Tibial artery (tissue), 4 donors: ENCODE measurements around the gene FAN1.

ENCODE experiments used
- DNase-seq, 2 donors: peaks; one replicate each; pipeline ENCODE4 v3.0.0-alpha.2; 2019
- H3K27ac ChIP-seq, 2 donors: fragments of 200-600 bp; sonication (generic) in 1 of 2; 1 replicate in 1 of 2; 2 replicates in 1 of 2; pipeline ENCODE4 v1.5.1; 2018 to 2019; ENCODE audit warnings: mild to moderate bottlenecking in 1 of 2
- H3K27me3 ChIP-seq, 2 donors: fragments of 200-600 bp; sonication (generic) in 1 of 2; one replicate each; pipeline versions ENCODE4 v1.5.1 to v1.6.0; 2016 to 2019
- H3K36me3 ChIP-seq, 3 donors: fragments of 200-600 bp; sonication (generic) in 2 of 3; one replicate each; pipeline ENCODE4 v1.5.1; 2016 to 2019; ENCODE audit warnings: mild to moderate bottlenecking in 2 of 3
- H3K4me1 ChIP-seq, 4 donors: fragments of 200-600 bp; sonication (generic) in 2 of 4; 1 replicate in 3 of 4; 2 replicates in 1 of 4; pipeline ENCODE4 v1.5.1; 2016 to 2019
- H3K4me3 ChIP-seq, 2 donors: fragments of 200-600 bp; sonication (generic) in 1 of 2; 1 replicate in 1 of 2; 2 replicates in 1 of 2; pipeline ENCODE4 v1.5.1; 2018 to 2019; ENCODE audit warnings: mild to moderate bottlenecking in 2 of 2
- H3K9me3 ChIP-seq, 3 donors: fragments of 200-600 bp; sonication (generic) in 1 of 3; one replicate each; pipeline ENCODE4 v1.5.1; 2016 to 2019
- CTCF ChIP-seq, 2 experiments: fragments of 200-600 bp in 1 of 2; fragments of 450-650 bp in 1 of 2; IDR thresholded peaks; one replicate each; pipeline ENCODE4 v1.5.1; 2017 to 2019; ENCODE audit warnings: antibody characterized with exemption in 2 of 2, mild to moderate bottlenecking in 1 of 2, moderate library complexity in 1 of 2
- intact Hi-C: fragments of 100-400 bp; cut with DNase I; formaldehyde crosslinking; loops from one replicate; pipeline ENCODE4 v1.15.0; 2023; ENCODE audit warnings: low total_unique reads

The FAN1 gene

GRCh38 chr15:30895461-30896210 is 8.1 kb upstream of the FAN1 start:
- no peaks in the 10 kb centered on the region for H3K36me3 ChIP-seq
- TF ChIP-seq CTCF (IDR thresholded peaks at IDR 0.05), result no peak
- intact Hi-C loops, result no loop called here
- H3K27ac ChIP-seq, result no peak overlapping the region
- H3K4me1 ChIP-seq, result no peaks in the 10 kb centered on the region
- DNase-seq, result no peak
- no peak overlapping the region for H3K4me3 ChIP-seq
- H3K9me3 ChIP-seq, result no peaks in the 10 kb centered on the region
- no peaks in the 10 kb centered on the region for H3K27me3 ChIP-seq

GRCh38 chr15:30896211-30896606 is 7.5 kb upstream of the FAN1 start:
- H3K27me3 ChIP-seq, result no peaks in the 10 kb centered on the region
- no peak overlapping the region for H3K27ac ChIP-seq
- H3K9me3 ChIP-seq, result no peaks in the 10 kb centered on the region
- DNase-seq, result no peak
- no peak for TF ChIP-seq CTCF (IDR thresholded peaks at IDR 0.05)
- H3K36me3 ChIP-seq, result no peaks in the 10 kb centered on the region
- no peaks in the 10 kb centered on the region for H3K4me1 ChIP-seq
- intact Hi-C loops, result no loop called here
- no peak overlapping the region for H3K4me3 ChIP-seq

- no peaks in the 10 kb centered on the region for H3K27me3 ChIP-seq
Measured at GRCh38 chr15:30901889-30902288, 1.8 kb upstream of the FAN1 start.

GRCh38 chr15:30904812-30905211 is 1.1 kb downstream of the FAN1 start:
- no peak overlapping the region for H3K27ac ChIP-seq
- TF ChIP-seq CTCF (IDR thresholded peaks at IDR 0.05), result no peak
- intact Hi-C loops, result no loop called here
- peaks cover 4 to 20% (median 10%) of the 10 kb centered on the region in 3 donors for H3K36me3 ChIP-seq
- DNase-seq, result no peak
- no peak overlapping the region for H3K4me3 ChIP-seq
- H3K9me3 ChIP-seq, result no peaks in the 10 kb centered on the region
- peaks cover 0 to 25% (median 13%) of the 10 kb centered on the region in 4 donors for H3K4me1 ChIP-seq
- no peaks in the 10 kb centered on the region for H3K27me3 ChIP-seq

More at GRCh38 chr15:30901889-30902288, 1.8 kb upstream of the FAN1 start:
- no peak for TF ChIP-seq CTCF (IDR thresholded peaks at IDR 0.05)
- peaks cover 0 to 20% (median 13%) of the 10 kb centered on the region in 4 donors for H3K4me1 ChIP-seq
- no peaks in the 10 kb centered on the region for H3K9me3 ChIP-seq
- no peak overlapping the region for H3K27ac ChIP-seq
- no peak overlapping the region for H3K4me3 ChIP-seq
- intact Hi-C loops, result no loop called here
- H3K36me3 ChIP-seq, result no peaks in the 10 kb centered on the region
- DNase-seq, result no peak

- Histone ChIP-seq H3K4me3 (no peak overlapping the region), H3K36me3 (peaks cover 9 to 27% (median 17%) of the 10 kb centered on the region in 3 donors), H3K27me3 (no peaks in the 10 kb centered on the region), H3K9me3 (no peaks in the 10 kb centered on the region), H3K4me1 (peaks cover 0 to 25% (median 13%) of the 10 kb centered on the region in 4 donors), H3K27ac (no peak overlapping the region)
- DNase-seq, result no peak
- intact Hi-C loops, result no loop called here
- no peak for TF ChIP-seq CTCF (IDR thresholded peaks at IDR 0.05)
Measured at GRCh38 chr15:30905821-30906220, 2.1 kb downstream of the FAN1 start.
